HG03520 (cell line): ENCODE measurements around the gene IL15RA.
A peak's percentile ranks its signal among the peaks of the same experiment; 100 is the strongest.

Experiments used
- ATAC-seq: cut with Tn5 transposase; IDR thresholded peaks from one replicate; pipeline ENCODE4 v1.9.1; 2021; ENCODE audit warnings: mild to moderate bottlenecking, moderate library complexity; ENCODE audit not compliant: unreplicated experiment

The IL15RA gene, protein sequence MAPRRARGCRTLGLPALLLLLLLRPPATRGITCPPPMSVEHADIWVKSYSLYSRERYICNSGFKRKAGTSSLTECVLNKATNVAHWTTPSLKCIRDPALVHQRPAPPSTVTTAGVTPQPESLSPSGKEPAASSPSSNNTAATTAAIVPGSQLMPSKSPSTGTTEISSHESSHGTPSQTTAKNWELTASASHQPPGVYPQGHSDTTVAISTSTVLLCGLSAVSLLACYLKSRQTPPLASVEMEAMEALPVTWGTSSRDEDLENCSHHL

DNA sequence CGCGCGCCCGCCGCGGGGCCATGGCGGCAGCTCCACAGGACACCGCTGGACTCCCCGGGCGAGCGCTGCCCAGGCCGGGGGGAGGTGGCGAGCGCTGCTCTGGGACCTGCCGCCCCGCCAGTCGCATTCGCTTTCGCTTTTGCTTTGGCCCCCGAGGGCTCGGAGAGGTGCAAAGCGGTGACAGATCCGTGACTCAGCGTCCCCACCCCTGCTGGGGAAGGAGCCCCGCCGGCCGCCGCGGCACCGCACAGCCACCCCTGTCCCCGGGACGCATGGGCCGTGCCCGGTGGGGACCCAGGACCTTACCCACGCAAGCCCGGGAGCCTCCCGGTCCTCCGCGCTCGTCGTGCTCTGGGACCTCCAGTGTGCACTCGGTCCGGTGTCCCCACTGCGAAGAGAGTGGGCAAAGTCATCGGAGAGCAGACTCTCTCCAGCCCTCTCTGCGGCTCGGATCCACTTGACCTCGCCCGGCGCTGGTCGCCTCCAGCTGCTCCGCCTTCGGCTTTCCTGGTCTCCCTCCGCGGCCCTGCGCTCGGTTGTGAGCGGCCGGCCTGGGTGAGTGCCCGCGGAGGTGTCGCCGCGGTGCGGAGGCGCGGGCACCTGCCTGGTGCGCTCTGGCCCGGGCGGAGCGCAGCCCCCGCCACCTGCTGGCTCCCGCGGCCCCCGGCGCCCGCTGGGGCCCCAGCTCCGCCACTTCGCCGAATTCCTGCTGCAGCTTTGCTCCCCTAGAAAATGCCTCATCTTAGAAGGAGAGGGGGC lies at the start of gene IL15RA:
TSS of gene IL15RA (minus strand) at position 73 of the 759 bp plus-strand sequence. CDS start at position 22, 51 bp downstream.
- ATAC-seq: peak; percentile 61

DNA sequence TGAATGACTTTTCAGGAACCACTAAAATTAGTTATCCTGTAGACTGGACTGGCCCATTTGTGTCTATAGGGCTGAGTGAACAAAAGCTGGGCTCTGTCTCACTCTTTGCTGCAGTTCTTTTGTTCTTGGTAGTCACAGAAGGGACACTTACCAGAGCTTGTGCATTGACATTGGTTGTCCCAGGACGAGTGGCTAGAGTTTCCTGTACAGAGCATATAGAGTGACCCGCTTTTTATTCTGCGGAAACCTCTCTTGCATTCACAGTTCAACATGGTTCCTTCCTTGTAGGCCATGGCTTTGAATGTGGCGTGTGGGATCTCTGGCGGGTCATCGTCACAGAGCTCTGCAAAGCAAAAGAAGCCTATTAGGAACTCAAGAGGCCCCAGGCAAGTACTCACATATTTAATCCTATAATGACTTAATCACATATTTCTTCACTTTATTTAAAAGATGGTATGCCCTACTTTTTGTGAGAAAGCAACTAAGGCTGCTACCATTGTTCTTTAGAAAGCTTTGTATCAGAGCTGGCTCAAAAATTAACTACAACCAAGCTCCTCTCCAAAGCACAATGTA lies 48.4 kb upstream of the IL15RA start:
- ATAC-seq: no peak

DNA sequence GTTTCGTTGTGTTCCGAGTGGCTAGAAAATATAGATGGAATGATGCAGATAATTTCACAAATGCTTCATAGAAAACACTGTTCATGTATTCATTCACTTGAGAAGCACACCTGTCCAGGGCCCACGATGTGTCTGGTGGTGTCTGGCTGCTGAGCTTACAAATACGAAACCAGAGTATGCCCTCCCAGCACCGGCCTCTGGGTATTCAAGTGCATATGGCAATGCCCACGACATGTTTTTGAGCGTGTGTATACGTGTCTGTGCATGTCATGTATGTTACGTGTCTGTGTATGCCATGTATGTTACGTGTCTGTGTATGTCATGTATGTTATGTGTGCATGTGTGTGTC lies 47.0 kb upstream of the IL15RA start:
- ATAC-seq: no peak

DNA sequence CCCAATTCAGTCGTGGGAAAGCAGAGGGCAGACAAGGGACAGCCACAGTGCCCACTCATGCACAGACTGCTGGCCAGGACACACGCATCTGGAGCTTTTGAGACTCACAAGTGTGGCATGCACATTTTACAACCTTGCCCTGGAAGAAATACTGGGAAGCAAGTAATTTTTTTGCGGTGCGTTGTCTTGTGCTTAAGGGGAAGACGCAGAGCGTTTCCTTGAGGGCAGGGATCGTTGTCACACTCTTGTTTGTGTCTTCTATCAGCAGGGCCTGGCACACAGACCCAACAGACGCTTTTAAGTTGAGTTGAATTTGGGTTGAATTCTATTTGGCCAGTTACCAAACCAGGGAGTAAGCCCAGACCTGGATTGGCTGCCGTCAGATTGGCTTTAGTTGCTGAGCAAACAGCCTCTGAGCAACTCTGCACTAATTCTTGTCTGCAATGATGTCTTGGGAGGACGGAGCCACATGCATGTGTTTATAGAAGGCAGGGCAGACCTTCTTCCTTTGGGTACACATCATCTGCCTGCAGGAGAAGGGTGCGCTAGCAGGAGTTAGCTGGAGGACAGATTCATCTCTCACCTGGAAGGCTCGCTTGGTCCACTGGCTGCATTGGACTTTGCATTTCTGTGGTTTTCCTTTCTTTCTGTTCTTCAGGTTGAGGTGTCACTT lies 46.5 kb upstream of the IL15RA start:
- no peak for ATAC-seq

DNA sequence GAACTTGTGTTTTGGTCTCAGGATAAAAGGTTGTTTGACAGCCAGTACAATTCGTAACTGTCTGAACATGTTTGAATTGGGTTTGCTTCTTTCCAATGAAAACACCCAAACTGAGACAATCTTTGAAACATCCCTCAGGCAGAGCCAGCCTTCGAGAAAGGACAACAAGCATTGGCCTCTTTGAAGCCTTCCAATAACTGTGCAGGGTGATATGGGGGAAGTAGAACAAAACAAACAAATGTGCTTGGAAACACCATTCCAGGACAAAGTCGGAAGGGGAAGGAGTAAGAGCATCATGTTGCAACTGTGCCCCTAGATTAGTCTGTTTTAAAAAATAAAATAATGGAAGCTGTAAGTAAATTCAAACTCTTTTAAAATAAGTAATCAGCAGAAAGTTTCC lies 45.3 kb upstream of the IL15RA start:
- no peak for ATAC-seq

DNA sequence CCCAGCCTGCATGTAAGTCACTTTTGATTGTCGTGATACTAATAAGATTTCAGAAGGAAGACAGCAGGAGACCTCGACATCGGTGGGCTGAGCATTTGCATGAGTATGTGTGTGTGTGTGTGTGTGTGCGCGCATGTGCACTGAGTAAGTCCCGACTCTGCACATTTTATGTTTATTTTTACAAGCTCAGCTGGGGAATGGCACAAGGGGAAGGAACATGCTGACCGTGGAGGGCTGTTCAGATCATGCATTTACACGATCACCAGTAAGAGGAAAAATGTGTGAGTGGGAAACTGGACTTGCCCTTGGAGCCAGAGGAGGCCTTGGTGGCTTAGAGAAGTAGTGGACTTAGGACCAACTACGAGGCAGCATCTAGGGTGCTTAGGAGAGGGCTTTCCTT lies 43.5 kb upstream of the IL15RA start:
- no peak for ATAC-seq

DNA sequence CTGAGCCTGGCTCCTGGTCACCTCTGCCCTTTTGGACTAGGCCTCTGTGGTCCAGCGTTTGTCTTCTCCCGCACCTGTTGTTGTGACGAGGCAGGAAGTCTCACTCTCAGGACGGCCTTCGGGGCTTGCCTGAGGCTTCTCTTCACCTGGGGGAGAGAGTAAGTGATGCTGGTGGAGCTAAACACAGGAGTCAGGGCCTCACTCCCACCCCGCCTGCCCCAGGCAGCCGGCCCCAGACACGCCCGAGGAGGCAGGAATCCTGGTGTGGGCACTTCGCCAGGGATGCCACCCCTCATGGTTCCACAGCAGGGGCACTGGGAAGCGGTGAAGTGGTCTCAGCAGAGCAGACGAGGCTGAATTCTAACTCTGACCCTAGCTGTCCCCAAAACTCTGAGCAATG lies 42.5 kb upstream of the IL15RA start:
- ATAC-seq: no peak

DNA sequence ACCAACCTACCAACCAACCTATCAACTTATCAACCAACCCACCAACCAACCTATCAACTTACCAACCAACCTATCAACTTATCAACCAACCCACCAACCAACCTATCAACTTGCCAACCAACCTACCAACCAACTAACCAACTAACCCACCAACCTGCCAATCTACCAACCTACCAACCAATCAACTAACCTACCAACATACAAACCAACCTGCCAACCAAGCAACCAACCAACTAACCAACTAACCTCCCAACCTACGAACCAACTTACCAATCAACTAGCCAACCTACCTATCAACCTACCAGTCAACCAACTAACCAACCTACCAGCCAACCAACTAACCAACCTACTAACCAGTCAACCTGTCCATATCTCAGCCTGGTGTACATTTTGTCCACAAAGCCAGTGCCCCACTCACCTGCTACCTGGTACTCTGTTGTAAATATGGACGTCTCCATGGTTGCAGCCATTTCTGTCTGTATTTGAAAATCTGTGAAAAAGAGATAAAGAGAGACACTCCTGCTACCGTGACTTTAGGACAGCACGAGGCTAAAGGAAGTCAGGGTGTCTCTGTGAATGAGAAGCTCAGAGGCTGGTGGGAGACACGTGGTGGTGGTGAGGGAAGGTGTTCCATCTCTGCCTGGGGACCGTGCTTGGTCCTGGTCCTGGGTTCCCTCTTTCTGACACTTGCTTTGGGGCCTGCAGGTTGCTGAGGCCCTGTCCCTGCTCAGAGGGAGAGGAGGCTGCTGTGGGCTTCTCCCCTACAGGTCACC lies 41.9 kb upstream of the IL15RA start:
- ATAC-seq: no peak

DNA sequence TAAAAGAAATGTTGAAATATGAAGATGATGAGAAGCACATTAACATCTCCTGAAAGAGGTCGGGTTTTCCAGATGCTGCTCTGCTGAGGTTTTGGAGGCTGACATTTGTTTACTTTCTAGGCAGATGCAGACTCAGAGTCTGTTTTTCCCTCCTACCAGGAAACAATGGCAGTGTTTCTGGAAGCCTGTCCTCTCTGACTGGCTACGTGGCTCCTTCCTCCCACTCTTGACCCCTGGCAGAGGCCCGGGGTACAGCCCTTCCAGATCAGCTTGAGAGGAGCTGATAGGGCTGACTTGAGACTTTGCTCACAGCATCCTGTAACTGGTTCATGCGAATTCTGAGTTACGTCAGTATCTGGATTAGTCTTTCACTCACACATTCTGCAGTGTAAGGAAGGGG lies 41.1 kb upstream of the IL15RA start:
- no peak for ATAC-seq

DNA sequence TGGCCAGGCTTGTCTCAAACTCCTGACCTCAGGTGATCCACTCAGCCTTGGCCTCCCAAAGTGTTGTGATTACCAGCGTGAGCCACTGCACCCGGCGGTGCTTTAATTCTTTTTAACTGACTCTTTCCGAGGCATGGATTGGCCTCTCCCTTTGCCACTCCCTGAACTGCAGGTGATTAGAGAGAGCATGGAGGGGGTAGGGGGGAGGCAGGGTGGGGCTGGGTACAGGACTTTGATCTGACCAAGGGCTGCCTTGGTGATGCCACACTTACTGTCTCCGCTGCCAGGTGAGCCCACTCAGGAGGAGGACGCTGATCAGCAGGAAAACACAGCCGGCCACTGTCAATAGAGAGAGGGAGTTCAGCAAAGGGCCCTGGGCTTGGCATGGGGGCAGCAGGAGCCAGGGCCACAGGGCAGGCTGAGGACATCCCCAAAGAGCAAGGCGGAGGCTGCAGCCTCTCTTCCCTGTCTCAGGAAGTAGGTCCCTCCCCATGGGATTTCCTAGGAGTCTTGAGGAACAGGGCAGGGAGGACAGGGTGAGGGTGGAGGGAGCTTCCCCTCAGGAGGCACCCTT lies 40.5 kb upstream of the IL15RA start:
- no peak for ATAC-seq

DNA sequence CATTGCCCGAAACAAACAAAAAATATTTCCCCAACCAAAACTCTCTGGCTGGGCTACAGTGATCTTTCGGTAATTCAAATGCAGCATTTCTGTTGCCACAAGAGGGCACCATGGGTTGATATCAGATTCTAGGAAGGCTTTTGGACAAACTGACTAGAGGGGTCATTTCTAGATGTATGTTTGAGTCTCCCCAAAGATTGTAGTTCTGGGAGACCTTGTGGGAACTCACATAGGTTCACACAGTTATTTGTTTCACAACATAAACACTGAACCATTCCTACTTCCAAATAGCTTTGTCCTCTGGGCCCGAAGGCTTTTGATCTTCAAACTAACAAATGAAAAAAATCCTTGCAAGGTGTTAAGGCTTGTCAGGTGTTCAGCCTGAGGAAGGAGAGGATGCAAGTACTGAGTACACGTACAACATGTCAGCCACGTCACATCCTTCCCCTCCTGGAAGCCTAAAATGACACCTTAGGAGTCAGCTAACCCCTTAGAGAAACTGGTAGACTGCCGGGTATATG lies 37.0 kb upstream of the IL15RA start:
- no peak for ATAC-seq

DNA sequence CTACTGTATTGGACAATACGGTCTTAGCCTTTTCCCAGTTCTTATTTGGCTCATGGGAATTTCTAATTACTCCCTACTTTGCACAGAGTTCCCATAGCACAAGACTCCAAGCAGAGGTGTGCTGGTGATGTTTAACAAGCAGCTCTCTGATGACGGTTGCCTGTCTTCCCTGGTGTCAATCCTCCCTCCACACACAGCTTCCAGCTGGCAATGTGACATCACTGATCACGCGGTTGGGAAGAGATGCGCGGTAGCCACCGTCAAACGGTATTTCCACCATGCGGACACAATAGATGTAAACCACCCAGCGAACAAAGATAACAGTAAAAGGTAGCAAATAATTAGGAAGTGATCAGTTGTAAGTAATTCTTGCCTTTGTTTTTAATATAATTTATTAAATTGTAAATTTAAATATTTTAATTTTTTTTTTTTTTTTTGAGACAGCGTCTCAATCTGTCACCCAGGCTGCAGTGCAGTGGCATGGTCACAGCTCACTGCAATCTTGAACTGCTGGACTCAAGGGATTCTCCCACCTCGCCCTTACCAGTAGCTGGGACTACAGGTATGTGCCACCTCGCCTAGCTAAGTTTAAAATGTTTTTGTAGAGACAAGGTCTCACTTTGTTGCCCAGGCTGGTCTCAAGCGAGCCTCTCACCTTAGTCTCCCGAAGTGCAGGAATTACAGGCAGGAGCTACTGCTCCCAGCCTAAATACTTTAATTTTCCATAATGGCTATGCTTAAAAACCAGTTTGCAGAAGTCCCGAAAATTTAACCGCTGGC lies 36.3 kb upstream of the IL15RA start:
- ATAC-seq: no peak

DNA sequence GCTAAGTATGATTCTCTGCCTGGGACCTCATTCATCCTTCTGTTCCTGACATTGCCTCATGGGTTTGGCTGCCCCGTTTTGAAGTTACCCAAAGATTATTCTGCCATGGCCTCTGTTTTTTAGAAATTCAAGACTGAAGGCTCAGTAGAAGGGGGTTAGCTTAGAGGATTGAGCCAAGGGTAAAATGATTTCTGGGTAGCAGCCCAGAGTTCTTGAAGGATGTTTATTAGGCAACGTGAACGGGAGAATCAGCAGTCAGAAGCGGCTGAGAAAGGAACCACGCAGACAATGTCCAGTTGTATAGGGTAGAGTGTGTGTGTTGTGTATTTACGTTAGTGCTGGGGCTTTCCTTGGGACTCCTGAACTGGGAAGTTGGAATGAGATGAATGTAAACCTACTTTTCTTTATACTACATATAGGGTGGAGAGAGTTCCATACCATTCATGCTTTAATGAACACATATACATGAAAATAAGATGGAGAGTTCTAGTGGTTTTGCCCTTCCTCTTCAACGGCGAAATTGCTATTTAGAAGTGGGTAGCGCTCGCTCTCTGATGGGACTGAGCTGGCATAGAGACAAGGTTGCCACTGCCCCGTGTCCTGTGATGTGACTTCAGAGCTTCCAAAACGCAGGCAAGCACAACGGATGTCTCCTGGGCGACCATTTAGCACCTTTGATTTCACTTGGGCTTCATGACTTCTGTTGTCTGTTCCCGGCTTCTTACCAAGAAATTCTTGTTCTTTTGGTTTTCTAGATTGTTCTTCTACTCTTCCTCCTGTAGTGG lies 35.0 kb upstream of the IL15RA start:
- ATAC-seq: no peak

DNA sequence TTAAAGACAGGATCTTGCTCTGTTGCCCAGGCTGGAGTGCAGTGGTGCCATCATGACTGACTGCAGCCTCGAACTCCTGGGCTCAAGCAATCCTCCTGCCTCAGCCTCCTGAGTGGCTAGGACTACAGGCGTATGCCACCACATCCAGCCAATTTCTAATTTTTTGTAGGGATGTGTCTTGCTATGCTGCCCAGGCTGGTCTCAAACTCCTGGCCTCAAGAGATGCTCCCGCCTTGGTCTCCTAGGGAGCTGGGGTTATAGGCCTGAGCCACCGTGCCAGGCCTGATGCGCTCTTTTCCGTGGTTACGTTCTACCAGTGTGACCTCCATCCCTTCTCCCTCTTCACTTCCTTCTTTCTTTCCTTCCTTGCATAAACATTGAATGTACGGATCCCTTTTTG lies 34.2 kb upstream of the IL15RA start:
- no peak for ATAC-seq

DNA sequence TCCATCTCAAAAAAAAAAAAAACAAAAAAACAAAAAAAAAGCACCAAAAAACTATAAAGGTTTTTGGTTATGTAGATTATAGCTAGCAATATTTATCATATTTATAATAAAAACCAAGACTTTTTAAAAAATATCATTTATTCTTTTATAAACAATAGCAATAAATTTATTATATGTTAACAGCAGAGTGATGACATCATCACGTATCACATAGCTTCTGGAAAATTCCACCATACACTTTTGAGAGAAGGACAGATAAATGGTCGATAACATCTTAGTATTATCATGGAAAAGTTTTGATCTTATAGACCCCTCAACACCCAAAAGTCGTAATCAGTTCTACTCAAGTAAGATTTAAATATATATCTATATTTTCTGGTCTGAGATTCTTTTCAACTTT lies 33.2 kb upstream of the IL15RA start:
- ATAC-seq: no peak

DNA sequence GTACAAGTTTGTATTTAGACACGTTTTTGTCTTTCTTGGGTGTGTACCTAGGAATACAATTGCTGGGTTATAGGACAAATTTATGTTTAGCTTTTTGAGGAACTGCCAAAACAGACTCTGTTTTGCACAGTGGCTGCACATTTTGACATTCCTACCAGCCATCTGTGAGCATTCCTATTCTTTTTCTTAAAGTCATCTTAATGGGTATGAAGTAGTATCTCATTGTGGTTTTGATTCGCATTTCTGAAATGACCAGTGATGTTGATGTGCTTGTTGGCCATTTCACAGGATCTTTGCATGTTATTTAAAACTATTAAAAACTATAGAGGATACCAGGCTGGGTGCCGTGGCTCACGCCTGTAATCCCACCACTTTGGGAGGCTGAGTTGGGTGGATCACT lies 32.6 kb upstream of the IL15RA start:
- no peak for ATAC-seq

DNA sequence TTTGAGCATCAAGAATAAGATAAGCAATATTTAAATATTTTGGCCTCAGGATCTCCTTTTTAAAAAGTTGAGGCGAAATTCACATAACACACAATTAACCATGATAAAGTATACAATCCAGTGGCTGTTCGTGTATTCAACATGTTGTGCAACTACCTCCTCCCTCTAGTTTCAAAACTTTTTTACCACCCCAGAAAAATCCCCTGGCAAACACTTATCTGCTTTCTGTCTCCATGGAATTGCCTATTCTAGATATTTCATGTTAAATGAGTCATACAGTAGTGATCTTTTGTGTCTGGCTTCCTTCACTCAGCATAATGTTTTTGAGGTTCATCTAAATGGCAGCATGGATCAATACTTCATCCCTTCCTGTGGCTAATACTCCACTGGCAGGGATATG lies 31.8 kb upstream of the IL15RA start:
- ATAC-seq: no peak

DNA sequence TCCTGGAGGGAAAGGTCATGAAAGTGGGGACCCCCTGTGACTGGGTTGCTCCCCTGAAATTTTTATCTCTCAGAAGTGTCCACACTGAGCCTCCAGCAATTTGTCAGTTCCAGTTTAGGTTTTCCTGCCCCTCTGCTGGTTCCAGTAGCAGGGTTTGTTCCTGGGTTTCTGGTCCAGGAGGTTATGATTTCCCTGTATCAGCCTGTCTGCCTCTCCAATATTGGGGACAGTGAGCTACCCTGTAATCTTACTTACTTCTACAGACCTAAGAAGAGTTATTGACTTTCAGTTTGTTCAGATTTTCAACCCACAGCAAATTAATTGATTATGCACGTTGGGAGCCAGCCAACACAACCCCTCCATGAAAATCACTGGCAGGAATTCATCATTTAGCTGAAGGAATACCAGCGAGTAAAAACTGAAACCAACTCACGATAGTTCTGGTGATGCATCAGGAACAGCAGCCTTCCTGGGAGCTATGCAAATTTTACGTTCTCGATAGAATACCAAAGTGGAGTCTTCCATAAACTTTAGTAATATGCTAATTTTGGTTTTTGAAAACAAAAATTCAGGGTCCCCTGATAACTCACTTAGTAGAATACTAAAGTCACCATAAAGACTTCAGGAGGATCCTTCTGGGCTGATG lies 31.3 kb upstream of the IL15RA start:
- no peak for ATAC-seq
